Calu3 (cell line): ENCODE results near the gene ZKSCAN4. TPM values are rescaled to one million over a fixed set of nuclear protein-coding genes. Genes with fewer than 3 reads are reported as not detected.
A peak's percentile ranks its signal among the peaks of the same experiment; 100 is the strongest.

Experiments
- BruUV-seq: library from RNA; stranded (reverse); fragments of 400-500 nt; replicated peaks from 2 replicates; lab custom pipeline; 2021; lab: Mats Ljungman, UMichigan
- CTCF ChIA-PET: fragments of 300-600 bp; sonication (Branson Sonifier 250); formaldehyde crosslinking; loops from one replicate; lab custom pipeline; 2022; ENCODE audit warnings: antibody characterized with exemption; lab: Charles Lee
- DNase-seq: peaks from one replicate; pipeline ENCODE4 v3.0.0; 2022
- H3K27ac Mint-ChIP-seq: one replicate; pipeline ENCODE4 v1.8.0; 2022; ENCODE audit warnings: mixed read lengths; ENCODE audit not compliant: unreplicated experiment
- H3K27me3 Mint-ChIP-seq: one replicate; pipeline ENCODE4 v1.8.0; 2022; ENCODE audit warnings: mixed read lengths; ENCODE audit not compliant: unreplicated experiment
- H3K36me3 Mint-ChIP-seq: one replicate; pipeline ENCODE4 v1.8.0; 2022; ENCODE audit warnings: mild to moderate bottlenecking, moderate library complexity, mixed read lengths; ENCODE audit not compliant: insufficient read depth, unreplicated experiment
- H3K4me1 Mint-ChIP-seq: one replicate; pipeline ENCODE4 v1.8.0; 2022; ENCODE audit warnings: mild to moderate bottlenecking, low read depth, mixed read lengths; ENCODE audit not compliant: unreplicated experiment
- H3K4me3 Mint-ChIP-seq: one replicate; pipeline ENCODE4 v1.8.0; 2022; ENCODE audit warnings: mild to moderate bottlenecking, low read depth, moderate library complexity, mixed read lengths; ENCODE audit not compliant: unreplicated experiment
- H3K9me3 Mint-ChIP-seq: one replicate; pipeline ENCODE4 v1.8.0; 2022; ENCODE audit warnings: low read depth, mixed read lengths; ENCODE audit not compliant: unreplicated experiment
- intact Hi-C: fragments of 100-400 bp; cut with micrococcal nuclease; formaldehyde crosslinking; loops from one replicate; pipeline ENCODE4 v1.10.0; 2022; ENCODE audit not compliant: unreplicated experiment
- total RNA-seq: library from RNA; stranded (reverse); gene quantifications from 2 replicates; pipeline ENCODE4 v1.2.3, GENCODE V29; 2022
- TF ChIP-seq, protein P1 (sequence below): fragments of 200-600 bp; IDR thresholded peaks from one replicate; pipeline ENCODE4 v1.8.0; 2022; ENCODE audit warnings: antibody characterized with exemption; ENCODE audit not compliant: unreplicated experiment

ZKSCAN4 gene
- total RNA-seq, 1 experiment from 2014 or later = 6.7 TPM

DNA sequence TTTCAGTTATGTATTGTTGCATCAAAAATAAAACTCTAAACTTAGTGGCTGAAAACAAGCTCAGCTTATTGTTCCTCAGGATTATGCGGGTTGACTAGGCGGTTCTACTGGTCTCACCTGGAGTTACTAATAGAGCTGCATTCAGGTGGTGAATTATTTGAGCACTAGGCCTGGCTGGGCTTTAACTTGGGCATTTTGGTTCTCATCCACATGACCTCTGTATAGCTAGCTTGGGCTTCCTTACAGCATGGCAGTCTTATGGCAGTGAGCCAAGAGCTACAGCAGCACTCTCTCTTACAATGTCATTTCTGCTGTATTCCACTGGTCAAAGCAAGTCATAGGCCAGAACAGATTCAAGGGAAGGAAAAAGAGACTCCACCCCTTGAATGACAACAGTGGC, 30.9 kb upstream of the ZKSCAN4 start:
- BruUV-seq = no TSS peak
- H3K27ac Mint-ChIP-seq = no peak overlapping the region
- H3K9me3 Mint-ChIP-seq = no peaks in the 10 kb centered on the region
- peaks cover 10% of the 10 kb centered on the region for H3K36me3 Mint-ChIP-seq
- TF ChIP-seq, protein P1, sequence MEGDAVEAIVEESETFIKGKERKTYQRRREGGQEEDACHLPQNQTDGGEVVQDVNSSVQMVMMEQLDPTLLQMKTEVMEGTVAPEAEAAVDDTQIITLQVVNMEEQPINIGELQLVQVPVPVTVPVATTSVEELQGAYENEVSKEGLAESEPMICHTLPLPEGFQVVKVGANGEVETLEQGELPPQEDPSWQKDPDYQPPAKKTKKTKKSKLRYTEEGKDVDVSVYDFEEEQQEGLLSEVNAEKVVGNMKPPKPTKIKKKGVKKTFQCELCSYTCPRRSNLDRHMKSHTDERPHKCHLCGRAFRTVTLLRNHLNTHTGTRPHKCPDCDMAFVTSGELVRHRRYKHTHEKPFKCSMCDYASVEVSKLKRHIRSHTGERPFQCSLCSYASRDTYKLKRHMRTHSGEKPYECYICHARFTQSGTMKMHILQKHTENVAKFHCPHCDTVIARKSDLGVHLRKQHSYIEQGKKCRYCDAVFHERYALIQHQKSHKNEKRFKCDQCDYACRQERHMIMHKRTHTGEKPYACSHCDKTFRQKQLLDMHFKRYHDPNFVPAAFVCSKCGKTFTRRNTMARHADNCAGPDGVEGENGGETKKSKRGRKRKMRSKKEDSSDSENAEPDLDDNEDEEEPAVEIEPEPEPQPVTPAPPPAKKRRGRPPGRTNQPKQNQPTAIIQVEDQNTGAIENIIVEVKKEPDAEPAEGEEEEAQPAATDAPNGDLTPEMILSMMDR = no peak
- no peaks in the 10 kb centered on the region for H3K27me3 Mint-ChIP-seq
- intact Hi-C loops = loop anchor here (5.0 kb wide), 1 partner anchor 69 kb away; no protein-coding TSS in a partner anchor
- no peak for DNase-seq
- CTCF ChIA-PET = no interaction called here
- H3K4me1 Mint-ChIP-seq = peaks cover 10% of the 10 kb centered on the region
- no peak overlapping the region for H3K4me3 Mint-ChIP-seq

DNA sequence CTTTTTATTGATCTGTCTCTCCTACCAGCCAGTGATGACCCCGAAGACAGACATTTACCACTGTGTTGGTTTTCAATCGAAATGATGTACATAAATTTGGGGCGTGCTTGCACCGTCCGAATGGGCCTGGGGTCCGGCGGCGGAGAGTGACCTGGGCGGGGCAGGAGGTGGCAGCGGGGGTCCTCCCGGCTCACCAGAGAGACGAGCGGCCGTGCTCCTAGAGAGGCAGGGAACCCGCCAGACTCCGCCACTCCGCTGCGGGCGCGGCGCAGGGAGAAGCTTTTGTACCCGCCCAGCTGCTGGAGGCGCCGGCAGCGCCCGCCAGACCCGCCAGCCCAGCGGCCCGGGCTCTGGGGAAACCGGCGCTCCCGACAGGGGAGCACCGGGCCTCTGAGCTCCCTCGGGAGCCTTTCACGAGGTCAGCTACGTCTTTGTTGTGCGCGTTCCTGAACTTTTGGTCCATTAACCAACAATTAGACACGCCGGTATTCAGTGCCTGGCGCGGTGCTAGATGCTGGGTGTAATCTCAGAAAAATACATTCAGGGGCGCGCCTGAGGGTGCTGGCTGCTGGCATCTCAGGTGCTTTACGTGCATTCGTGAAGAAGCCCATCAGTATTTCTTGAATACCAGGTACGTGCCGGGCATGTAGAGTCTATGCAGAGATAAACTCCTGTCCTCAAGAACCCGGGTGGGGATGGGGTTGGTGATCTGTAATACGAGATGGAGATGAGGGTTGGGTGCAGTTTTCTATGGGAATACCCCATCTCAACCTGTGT, 29.4 kb upstream of the ZKSCAN4 start, which contains the start of gene PGBD1:
Gene PGBD1 (plus strand): TSS at position 285 of the 777 bp plus-strand sequence. CDS start 2,242 bp downstream, outside the sequence.
- Mint-ChIP-seq H3K27ac (peak within 1 kb of the TSS; percentile 53), H3K36me3 (peaks cover 10% of the 10 kb centered on the region), H3K4me1 (peaks cover 10% of the 10 kb centered on the region), H3K27me3 (no peaks in the 10 kb centered on the region), H3K4me3 (peak within 1 kb of the TSS; percentile 91), H3K9me3 (no peaks in the 10 kb centered on the region)
- TF ChIP-seq, protein P1 = no peak
- intact Hi-C loops = loop anchor here (2.0 to 5.0 kb wide), 2 partner anchors 29 to 71 kb away; partner anchors contain the start of gene ZKSCAN4
- peak; percentile 86 for DNase-seq
- no TSS peak for BruUV-seq
- CTCF ChIA-PET = interaction anchor here (0.7 to 3.1 kb wide), 3 partner anchors 14 to 74 kb away, joined by 3 to 10 read pairs (median 3); partner anchors contain the start of genes ZKSCAN4 and ZSCAN26

DNA sequence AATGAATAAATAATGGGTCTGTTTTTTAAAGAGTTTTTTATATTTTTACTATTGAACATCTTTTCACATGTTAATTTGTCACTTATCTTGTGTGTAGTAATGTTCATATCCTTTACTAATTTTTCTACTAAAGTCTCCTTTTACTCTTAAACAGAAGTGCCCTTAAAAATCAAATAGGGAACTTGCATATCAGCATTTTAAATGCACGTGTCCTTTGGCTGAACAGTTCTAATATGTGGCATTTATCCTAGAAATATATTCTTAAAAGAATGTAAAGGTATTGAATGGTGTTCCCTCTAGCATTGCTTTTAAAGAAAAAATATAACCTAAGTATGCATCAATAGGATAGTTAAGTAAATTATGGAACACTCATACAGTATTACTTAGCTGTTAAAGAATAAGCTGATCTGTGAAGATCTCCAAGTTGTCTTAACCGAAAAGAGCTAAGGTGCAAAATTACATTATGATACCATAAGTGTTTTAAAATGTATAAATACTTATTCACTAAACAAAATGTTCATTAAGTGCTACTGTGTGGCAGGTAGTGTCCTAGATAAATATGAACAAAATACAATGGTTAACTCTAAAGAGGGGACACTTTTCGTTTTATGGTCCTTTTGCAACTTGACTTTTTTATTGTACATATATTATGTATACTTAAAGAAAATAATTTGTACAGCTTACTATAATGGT, 28.7 kb upstream of the ZKSCAN4 start:
- Mint-ChIP-seq H3K27ac (peak overlapping the region; percentile 53), H3K36me3 (peaks cover 10% of the 10 kb centered on the region), H3K27me3 (no peaks in the 10 kb centered on the region), H3K4me3 (peak overlapping the region; percentile 91), H3K9me3 (no peaks in the 10 kb centered on the region), H3K4me1 (peaks cover 10% of the 10 kb centered on the region)
- DNase-seq = no peak
- intact Hi-C loops = loop anchor here (2.0 to 5.0 kb wide), 2 partner anchors 28 to 72 kb away; partner anchors contain the start of gene ZKSCAN4
- CTCF ChIA-PET = interaction anchor here (0.7 to 3.1 kb wide), 3 partner anchors 13 to 75 kb away, joined by 3 to 10 read pairs (median 4); partner anchors contain the start of gene ZSCAN26
- TF ChIP-seq, protein P1 = no peak
- no TSS peak for BruUV-seq

DNA sequence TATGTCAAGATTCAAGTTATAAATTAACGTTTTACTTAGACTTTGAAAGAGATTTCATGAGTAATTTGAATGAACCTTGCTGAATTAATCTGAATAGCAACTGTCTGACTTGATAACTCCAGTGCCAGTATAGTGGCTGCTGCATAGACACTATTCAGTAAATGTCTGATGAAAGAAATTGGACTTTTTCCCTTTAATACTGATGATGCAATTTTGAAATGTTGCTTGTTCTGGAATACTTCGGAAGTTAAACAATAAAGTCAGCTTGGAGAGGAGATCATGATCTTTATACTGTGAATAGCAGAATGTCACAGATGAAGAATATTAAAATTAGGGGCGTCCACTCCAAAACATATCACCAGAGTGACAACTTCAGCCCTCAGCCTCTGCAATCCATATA, 25.7 kb upstream of the ZKSCAN4 start:
- Mint-ChIP-seq H3K36me3 (peaks cover 15% of the 10 kb centered on the region), H3K9me3 (no peaks in the 10 kb centered on the region), H3K4me1 (peaks cover 10% of the 10 kb centered on the region), H3K4me3 (no peak overlapping the region), H3K27me3 (no peaks in the 10 kb centered on the region), H3K27ac (no peak overlapping the region)
- CTCF ChIA-PET = no interaction called here
- DNase-seq = no peak
- TF ChIP-seq, protein P1 = no peak
- intact Hi-C loops = no loop called here
- BruUV-seq = no TSS peak
